Neural progenitor cell (in vitro differentiated cells): Measurements from ENCODE around the gene EEF1G. TPM values are rescaled to one million over a fixed set of nuclear protein-coding genes. Genes with fewer than 3 reads are reported as not detected.

Source experiments
- DNase-seq: peaks from one replicate; pipeline ENCODE4 v3.0.0-alpha.2; 2016; ENCODE audit warnings: low spot score
- H2AFZ ChIP-seq: fragments of 200-600 bp; sonication (generic); replicated peaks from 2 replicates; pipeline ENCODE4 v1.6.1; 2016; ENCODE audit warnings: antibody characterized with exemption
- H3F3A ChIP-seq: fragments of 200-600 bp; sonication (generic); 2 replicates; pipeline ENCODE4 v1.6.1; 2016; ENCODE audit warnings: antibody characterized with exemption, low read depth
- H3K27ac ChIP-seq: fragments of 200-600 bp; sonication (generic); 2 replicates; pipeline ENCODE4 v1.5.1; 2016; ENCODE audit warnings: mild to moderate bottlenecking
- H3K27me3 ChIP-seq: fragments of 200-600 bp; sonication (generic); 2 replicates; pipeline ENCODE4 v1.6.1; 2016; ENCODE audit warnings: mild to moderate bottlenecking, moderate library complexity
- H3K36me3 ChIP-seq: fragments of 200-600 bp; sonication (generic); 2 replicates; pipeline ENCODE4 v1.5.1; 2016
- H3K4me1 ChIP-seq: fragments of 200-600 bp; sonication (generic); 2 replicates; pipeline ENCODE4 v1.6.1; 2016; ENCODE audit warnings: mixed run types
- H3K4me2 ChIP-seq: fragments of 200-600 bp; sonication (generic); 2 replicates; pipeline ENCODE4 v1.6.1; 2016
- H3K4me3 ChIP-seq: fragments of 200-600 bp; sonication (generic); 2 replicates; pipeline ENCODE4 v1.5.1; 2016
- H3K79me2 ChIP-seq: fragments of 200-600 bp; sonication (generic); 2 replicates; pipeline ENCODE4 v1.6.1; 2016; ENCODE audit warnings: low read depth
- H3K9ac ChIP-seq: fragments of 200-600 bp; sonication (generic); 2 replicates; pipeline ENCODE4 v1.6.1; 2016
- H3K9me3 ChIP-seq: fragments of 200-600 bp; sonication (generic); 2 replicates; pipeline ENCODE4 v1.5.1; 2016; ENCODE audit warnings: low read depth
- H4K20me1 ChIP-seq: fragments of 200-600 bp; sonication (generic); 2 replicates; pipeline ENCODE4 v1.6.1; 2016; ENCODE audit warnings: low read depth
- H3K27ac Mint-ChIP-seq: 3 replicates; pipeline ENCODE4 v1.8.0; 2021; ENCODE audit warnings: mixed read lengths
- H3K27me3 Mint-ChIP-seq: 2 replicates; pipeline ENCODE4 v1.8.0; 2022; ENCODE audit warnings: low read depth, mild to moderate bottlenecking, inconsistent platforms, moderate library complexity, mixed read lengths; ENCODE audit not compliant: insufficient read depth
- H3K36me3 Mint-ChIP-seq: 3 replicates; pipeline ENCODE4 v1.8.0; 2021; ENCODE audit warnings: mixed read lengths
- H3K4me1 Mint-ChIP-seq: 3 replicates; pipeline ENCODE4 v1.8.0; 2021; ENCODE audit warnings: mixed read lengths
- H3K4me3 Mint-ChIP-seq: 3 replicates; pipeline ENCODE4 v1.8.0; 2021; ENCODE audit warnings: mild to moderate bottlenecking, moderate library complexity, mixed read lengths
- H3K9me3 Mint-ChIP-seq: 3 replicates; pipeline ENCODE4 v1.8.0; 2020; ENCODE audit warnings: mixed read lengths
- EZH2 ChIP-seq: fragments of 200-600 bp; sonication (generic); IDR thresholded peaks from 2 replicates; pipeline ENCODE4 v1.6.1; 2017; ENCODE audit warnings: antibody characterized with exemption, mild to moderate bottlenecking, moderate library complexity
- EZH2phosphoT487 ChIP-seq: fragments of 200-600 bp; sonication (generic); IDR thresholded peaks from 2 replicates; pipeline ENCODE4 v1.6.1; 2017; ENCODE audit warnings: antibody characterized with exemption
- total RNA-seq: library from RNA; depleted of rRNA; stranded (reverse); fragments of >200 nt; gene quantifications from 2 replicates; pipeline ENCODE4 v1.2.3, GENCODE V29; 2015; ENCODE audit warnings: low replicate concordance
- TF ChIP-seq, protein P1 (sequence below): fragments of 200-600 bp; sonication (generic); IDR thresholded peaks from 2 replicates; pipeline ENCODE4 v1.5.1; 2017; ENCODE audit warnings: antibody characterized with exemption, mild to moderate bottlenecking

EEF1G gene
- total RNA-seq, 1 donor from 2014 or later: 2,358 TPM

DNA sequence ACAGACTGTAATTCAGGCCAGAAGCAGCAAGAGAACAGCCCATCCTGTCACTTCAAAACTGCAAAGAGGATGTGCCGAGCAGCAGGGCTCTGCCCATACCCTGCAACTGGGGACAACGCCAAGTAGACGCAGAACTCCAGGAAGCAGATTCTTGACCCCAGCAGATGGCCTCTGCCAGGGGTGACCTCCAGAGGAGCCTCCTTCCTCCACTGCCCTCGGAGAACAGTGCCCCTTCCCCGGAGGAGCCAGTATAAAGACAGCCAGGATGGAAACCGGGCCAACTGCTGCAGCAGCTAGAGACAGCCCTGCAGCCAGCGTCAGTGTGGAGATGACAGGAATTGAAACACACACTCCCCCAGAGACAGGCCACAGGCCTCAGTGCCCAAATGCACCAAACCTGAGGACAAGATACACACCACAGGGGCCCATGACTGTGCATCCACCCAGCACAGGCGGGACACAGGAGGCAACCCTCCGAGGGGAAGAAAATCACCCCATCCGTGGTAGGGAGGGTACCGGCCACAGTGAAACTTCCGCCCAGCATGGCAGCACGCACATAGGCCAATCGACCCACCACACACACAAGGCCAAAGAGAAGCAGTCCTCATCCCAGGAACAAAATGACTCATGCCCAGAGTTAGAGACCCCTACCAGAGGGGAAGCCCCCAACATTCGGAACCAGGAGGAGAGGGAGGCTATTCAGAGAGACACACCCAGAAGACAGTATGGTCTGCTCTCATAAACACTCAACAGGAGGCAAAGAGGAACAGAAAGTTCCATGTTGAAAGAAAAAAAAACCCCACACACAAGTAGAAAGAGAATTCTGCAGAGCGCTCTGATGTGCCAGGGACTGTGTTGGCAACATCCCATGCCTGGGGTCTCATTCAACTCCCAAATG is 32.6 kb downstream of the EEF1G start:
- no peak overlapping the region for H3K27ac Mint-ChIP-seq
- TF ChIP-seq EZH2phosphoT487 (no peak), EZH2 (no peak)
- TF ChIP-seq, protein P1, sequence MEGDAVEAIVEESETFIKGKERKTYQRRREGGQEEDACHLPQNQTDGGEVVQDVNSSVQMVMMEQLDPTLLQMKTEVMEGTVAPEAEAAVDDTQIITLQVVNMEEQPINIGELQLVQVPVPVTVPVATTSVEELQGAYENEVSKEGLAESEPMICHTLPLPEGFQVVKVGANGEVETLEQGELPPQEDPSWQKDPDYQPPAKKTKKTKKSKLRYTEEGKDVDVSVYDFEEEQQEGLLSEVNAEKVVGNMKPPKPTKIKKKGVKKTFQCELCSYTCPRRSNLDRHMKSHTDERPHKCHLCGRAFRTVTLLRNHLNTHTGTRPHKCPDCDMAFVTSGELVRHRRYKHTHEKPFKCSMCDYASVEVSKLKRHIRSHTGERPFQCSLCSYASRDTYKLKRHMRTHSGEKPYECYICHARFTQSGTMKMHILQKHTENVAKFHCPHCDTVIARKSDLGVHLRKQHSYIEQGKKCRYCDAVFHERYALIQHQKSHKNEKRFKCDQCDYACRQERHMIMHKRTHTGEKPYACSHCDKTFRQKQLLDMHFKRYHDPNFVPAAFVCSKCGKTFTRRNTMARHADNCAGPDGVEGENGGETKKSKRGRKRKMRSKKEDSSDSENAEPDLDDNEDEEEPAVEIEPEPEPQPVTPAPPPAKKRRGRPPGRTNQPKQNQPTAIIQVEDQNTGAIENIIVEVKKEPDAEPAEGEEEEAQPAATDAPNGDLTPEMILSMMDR: no peak
- Histone ChIP-seq H3K4me2 (no peak overlapping the region), H3K36me3 (no peaks in the 10 kb centered on the region), H4K20me1 (peaks cover 25% of the 10 kb centered on the region), H3K4me1 (peaks cover 14% of the 10 kb centered on the region), H3K9me3 (no peaks in the 10 kb centered on the region), H3K27me3 (peaks cover 33% of the 10 kb centered on the region), H3F3A (peaks cover 10% of the 10 kb centered on the region), H3K27ac (no peak overlapping the region), H2AFZ (no peak overlapping the region), H3K9ac (no peak overlapping the region), H3K4me3 (no peak overlapping the region), H3K79me2 (no peaks in the 10 kb centered on the region)
- H3K36me3 Mint-ChIP-seq: peaks cover 3% of the 10 kb centered on the region
- peaks cover 65% of the 10 kb centered on the region for H3K4me1 Mint-ChIP-seq
- H3K9me3 Mint-ChIP-seq: no peaks in the 10 kb centered on the region
- H3K27me3 Mint-ChIP-seq: peaks cover 21% of the 10 kb centered on the region
- H3K4me3 Mint-ChIP-seq: peak overlapping the region; percentile 46
- DNase-seq: no peak

DNA sequence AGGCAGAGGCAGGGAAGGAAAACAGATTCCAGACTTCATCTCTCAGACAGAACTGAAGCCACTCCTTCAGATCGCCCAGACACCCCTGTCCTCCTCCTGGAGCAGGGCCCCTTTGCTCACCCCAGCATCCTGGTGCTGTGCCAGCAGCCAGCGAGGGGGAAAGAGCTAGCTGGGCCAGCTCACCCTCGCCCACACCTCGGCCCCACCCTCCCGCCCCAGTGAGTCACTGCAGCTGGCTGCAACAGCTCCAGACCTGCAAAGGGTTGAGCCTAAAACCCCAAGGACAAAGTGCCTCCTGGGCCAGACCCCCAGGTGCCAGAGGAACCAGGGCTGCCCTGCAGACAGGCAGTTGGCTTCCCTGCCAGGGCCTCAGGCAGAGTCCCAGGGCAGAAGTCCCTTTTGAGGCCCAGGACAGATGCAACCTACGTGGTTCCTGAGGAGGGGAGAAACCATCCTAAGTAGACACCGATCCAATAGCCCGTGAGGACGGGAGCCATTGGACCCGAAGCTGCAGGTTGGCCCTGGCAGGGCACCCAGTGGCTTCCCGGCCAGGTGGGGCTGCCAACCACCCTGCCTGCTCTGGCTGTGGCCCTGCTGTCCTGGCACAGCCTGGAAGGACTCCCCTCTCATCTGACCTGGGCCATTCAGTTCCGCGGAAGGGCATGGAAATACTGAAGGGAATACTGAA is 34.3 kb downstream of the EEF1G start:
- no peak overlapping the region for H3K4me2 ChIP-seq
- Mint-ChIP-seq H3K27ac (peak overlapping the region; percentile 46), H3K4me1 (peaks cover 57% of the 10 kb centered on the region), H3K9me3 (no peaks in the 10 kb centered on the region), H3K4me3 (no peak overlapping the region), H3K36me3 (peaks cover 6% of the 10 kb centered on the region), H3K27me3 (peaks cover 22% of the 10 kb centered on the region)
- peaks cover 8% of the 10 kb centered on the region for H3K4me1 ChIP-seq
- H2AFZ ChIP-seq: no peak overlapping the region
- DNase-seq: peak; percentile 7
- no peaks in the 10 kb centered on the region for H3K79me2 ChIP-seq
- no peaks in the 10 kb centered on the region for H3K36me3 ChIP-seq
- no peak overlapping the region for H3K27ac ChIP-seq
- H3K9me3 ChIP-seq: no peaks in the 10 kb centered on the region
- H3K9ac ChIP-seq: no peak overlapping the region
- H4K20me1 ChIP-seq: peaks cover 15% of the 10 kb centered on the region
- peaks cover 1% of the 10 kb centered on the region for H3F3A ChIP-seq
- H3K27me3 ChIP-seq: peaks cover 17% of the 10 kb centered on the region
- TF ChIP-seq EZH2: no peak
- no peak for TF ChIP-seq EZH2phosphoT487
- TF ChIP-seq, protein P1: no peak
- H3K4me3 ChIP-seq: no peak overlapping the region

DNA sequence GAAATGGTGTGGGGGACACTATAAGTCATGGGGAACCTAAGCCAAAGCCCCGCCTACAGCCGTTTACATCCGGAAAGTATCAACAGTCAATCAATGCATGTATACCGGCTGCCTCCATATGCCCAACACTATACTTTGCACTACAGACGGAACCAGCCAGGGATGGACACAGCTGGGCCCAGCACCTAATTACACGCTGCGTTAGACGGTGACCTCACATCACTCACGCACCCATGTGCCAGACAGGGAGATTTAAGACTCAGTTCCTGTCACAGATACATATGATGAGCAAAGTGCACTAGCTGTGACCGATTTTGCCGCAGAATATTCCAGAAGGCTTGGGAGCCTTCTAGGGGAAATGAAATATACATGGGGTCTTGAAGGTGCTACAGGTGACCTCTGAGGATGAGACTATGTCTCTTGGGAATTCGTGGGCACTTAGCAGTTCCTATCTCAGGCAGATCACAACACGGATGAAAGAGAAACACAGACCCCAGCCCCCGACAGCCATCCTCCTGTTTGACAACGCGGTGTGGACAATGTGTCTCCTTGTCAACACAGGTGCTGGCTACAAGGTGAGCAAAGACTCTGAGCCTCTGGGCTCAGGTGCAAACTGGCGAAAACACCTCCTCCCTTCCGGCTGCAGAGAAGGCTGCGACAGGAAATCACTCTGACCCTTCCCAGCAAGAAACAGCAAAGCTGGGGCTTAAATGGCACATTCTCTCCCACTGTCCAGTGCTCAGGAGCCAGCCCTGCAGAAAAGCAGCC is 35.0 kb downstream of the EEF1G start:
- Histone ChIP-seq H2AFZ (no peak overlapping the region), H3K4me1 (peaks cover 8% of the 10 kb centered on the region), H3F3A (no peaks in the 10 kb centered on the region), H3K4me3 (no peak overlapping the region), H3K4me2 (no peak overlapping the region), H3K36me3 (no peaks in the 10 kb centered on the region), H3K9ac (no peak overlapping the region), H4K20me1 (peaks cover 8% of the 10 kb centered on the region), H3K27ac (no peak overlapping the region), H3K27me3 (peaks cover 9% of the 10 kb centered on the region), H3K79me2 (no peaks in the 10 kb centered on the region), H3K9me3 (no peaks in the 10 kb centered on the region)
- TF ChIP-seq EZH2phosphoT487: no peak
- TF ChIP-seq, protein P1: no peak
- TF ChIP-seq EZH2: no peak
- peaks cover 10% of the 10 kb centered on the region for H3K36me3 Mint-ChIP-seq
- H3K9me3 Mint-ChIP-seq: peaks cover 4% of the 10 kb centered on the region
- peaks cover 50% of the 10 kb centered on the region for H3K4me1 Mint-ChIP-seq
- peaks cover 19% of the 10 kb centered on the region for H3K27me3 Mint-ChIP-seq
- peak overlapping the region; percentile 15 for H3K4me3 Mint-ChIP-seq
- peak overlapping the region; percentile 74 for H3K27ac Mint-ChIP-seq
- no peak for DNase-seq
